GM19099 (cell line): ENCODE results near the gene ETF1.

ENCODE experiments used
- POLR2A ChIP-seq: IDR thresholded peaks from 3 replicates; pipeline ENCODE4 v1.6.1; 2011; ENCODE audit warnings: low read depth; ENCODE audit not compliant: insufficient read length; ENCODE audit errors: extremely low read depth

The ETF1 gene

DNA sequence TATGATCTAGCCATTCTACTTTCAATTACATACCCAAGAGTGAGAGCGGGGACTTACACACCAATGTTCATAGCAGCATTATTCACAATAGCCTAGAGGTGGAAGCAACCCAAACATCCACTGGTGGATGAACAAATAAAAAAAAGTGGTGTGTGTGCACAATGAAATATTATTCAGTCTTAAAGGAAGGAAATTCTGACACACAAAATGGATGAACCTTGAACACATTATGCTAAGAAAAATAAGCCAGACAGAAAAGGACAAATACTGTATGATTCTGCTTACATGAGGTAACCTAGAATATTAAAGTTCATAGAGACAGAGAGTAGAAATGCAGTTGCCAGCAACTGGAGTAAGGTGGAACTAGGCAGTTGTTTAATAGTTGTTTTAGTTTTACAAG is 22.1 kb downstream of the ETF1 start:
- TF ChIP-seq POLR2A, result no peak

GRCh38 chr5:138517437-138517836 is 25.6 kb downstream of the ETF1 start:
- no peak for TF ChIP-seq POLR2A

- TF ChIP-seq POLR2A, result no peak
Observed at GRCh38 chr5:138515556-138516245, 27.3 kb downstream of the ETF1 start.

DNA sequence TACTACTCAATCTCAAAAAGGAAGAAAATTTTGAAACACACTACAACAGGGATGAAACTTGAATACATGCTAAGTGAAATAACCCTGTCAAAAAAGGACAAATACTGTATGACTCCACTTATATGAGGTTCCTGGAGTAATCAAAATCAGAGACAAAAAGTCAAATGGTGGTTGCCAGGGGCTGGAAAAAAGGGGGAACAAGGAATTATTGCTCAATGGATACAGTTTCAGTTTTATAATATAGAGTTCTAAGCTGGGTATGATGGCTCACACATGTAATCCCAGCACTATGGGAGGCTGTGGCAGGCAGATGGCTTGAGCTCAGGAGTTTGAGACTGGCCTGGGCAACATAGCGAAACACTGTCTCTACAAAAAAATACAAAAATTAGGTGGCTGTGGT is 29.0 kb downstream of the ETF1 start:
- no peak for TF ChIP-seq POLR2A

GRCh38 chr5:138508958-138509357 is 34.1 kb downstream of the ETF1 start:
- TF ChIP-seq POLR2A, result no peak

DNA sequence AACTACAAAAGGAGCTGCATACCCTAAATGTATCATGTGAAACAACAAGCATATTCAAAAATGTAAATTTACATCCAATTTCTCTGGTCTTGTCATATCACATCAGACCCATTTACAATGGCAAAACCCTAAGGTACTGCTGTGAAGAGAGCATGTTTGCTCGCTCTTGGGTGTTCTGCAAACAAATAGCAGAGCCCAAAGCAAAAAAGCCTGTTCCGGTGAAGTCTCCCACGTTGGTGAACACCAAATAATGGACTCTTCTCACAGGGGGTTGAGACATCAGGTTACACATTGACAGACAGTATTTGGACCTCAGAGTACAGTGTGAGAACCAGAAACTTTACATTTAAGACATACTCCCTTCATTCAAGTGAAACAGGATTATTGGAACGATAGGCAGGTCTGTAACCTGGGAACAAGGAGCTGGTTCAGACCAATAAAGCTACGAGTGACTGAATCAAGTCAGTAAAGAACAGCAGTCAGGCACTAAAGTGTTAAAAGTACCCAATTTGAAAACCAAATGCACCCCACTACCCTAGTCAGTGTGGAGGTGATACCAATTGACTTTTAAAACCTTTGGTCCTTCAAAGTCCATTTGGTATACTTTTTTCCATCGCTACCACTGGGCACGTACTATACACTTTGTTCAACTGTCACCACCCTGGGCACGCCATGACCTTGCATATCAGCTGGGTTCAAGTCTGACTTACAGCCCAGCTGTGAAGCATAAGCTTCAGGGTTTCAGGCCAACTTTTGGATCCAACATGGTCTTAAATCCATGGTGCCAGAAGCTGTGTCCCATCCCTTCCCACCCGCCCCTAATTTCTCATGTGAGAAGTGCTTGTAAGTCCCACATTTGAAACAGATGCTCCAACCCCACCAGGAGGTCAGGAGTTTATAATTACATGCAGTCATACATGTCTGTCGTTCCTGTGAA is 36.4 kb downstream of the ETF1 start:
- no peak for TF ChIP-seq POLR2A

GRCh38 chr5:138504799-138505198 is 38.2 kb downstream of the ETF1 start:
- no peak for TF ChIP-seq POLR2A

GRCh38 chr5:138503487-138504270 is 39.4 kb downstream of the ETF1 start:
- TF ChIP-seq POLR2A, result no peak

DNA sequence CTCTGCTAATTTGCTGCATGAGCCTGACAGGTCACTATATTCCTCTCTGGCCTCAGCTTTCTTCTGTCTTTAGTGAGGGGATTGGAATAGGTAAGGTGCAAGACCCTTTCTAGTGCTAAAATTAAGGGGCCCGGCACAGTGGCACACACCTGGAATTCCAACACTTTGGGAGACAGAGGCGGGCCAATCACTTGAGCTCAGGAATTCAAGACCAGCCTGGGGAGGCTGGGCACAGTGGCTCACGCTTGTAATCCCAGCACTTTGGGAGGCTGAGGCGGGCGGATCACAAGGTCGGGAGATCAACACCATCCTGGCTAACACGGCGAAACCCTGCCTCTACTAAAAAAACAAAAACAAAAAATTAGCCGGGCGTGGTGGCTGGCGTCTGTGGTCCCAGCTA is 40.5 kb downstream of the ETF1 start:
- no peak for TF ChIP-seq POLR2A

DNA sequence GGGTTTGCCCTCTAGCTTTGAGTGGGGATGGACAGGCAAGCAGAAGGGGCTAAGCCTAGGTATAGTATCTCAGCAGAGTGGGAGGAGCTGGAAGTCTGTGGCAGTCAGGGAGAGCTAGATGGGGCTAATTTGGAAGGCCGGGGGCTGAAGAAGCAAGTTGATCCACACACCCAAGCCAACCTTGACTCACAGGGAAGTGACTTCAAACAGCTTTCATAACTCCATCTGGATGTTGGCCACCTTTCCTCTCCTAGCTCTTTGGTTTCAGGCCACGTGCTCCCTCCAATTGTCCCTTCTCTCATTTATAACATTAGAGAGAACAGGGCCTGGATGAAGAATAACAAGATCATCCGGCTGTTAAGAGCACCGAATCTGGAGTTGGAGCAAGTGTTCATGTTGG is 40.9 kb downstream of the ETF1 start:
- TF ChIP-seq POLR2A, result no peak

DNA sequence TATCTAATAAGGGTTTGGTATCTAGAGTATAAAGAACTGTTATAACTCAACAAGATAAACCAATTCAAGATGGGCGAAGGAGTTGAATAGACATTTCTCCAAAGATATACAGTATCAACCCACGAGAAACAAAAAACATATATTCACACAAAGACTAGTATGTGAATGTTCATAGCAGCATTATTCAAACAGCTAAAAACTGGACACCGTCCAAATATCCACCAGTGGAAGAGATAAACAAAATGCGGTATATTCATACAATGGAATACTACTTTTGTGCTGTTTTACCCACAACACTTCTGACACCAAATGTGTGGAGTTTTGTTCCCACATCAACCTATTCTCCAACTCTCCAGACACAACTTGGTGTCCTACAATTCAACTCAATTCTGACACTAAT is 44.7 kb downstream of the ETF1 start:
- TF ChIP-seq POLR2A, result no peak

GRCh38 chr5:138495351-138495750 is 47.7 kb downstream of the ETF1 start:
- no peak for TF ChIP-seq POLR2A

DNA sequence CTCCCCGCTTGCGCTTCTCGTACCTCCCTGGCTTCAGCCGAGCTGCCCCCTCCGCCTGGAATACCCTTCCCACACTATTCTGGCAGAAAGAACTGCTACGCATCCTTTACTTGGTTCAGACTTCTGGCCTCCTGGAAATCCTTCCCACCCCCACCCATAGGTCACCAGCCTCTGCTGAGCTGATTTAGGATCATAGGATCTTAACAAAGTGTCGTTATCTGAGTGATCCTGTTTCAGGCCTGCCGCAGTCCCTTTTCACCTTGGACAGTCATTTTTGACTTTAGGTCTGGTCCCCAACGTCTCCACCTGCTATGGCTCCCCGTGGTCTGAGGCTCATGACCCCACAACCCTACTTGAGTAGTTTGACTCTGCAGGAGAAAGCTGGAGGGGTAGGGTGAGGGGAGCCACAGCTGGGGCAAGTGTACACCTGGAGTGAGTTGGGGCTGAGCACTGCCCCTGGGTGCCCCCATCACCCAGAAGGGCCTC is 50.4 kb downstream of the ETF1 start:
- no peak for TF ChIP-seq POLR2A

GRCh38 chr5:138491669-138492559 is 51.1 kb downstream of the ETF1 start:
- no peak for TF ChIP-seq POLR2A
